ENCODE data around the gene TRAF3IP3.
A peak's percentile ranks its signal among the peaks of the same experiment; 100 is the strongest.

The TRAF3IP3 gene

DNA sequence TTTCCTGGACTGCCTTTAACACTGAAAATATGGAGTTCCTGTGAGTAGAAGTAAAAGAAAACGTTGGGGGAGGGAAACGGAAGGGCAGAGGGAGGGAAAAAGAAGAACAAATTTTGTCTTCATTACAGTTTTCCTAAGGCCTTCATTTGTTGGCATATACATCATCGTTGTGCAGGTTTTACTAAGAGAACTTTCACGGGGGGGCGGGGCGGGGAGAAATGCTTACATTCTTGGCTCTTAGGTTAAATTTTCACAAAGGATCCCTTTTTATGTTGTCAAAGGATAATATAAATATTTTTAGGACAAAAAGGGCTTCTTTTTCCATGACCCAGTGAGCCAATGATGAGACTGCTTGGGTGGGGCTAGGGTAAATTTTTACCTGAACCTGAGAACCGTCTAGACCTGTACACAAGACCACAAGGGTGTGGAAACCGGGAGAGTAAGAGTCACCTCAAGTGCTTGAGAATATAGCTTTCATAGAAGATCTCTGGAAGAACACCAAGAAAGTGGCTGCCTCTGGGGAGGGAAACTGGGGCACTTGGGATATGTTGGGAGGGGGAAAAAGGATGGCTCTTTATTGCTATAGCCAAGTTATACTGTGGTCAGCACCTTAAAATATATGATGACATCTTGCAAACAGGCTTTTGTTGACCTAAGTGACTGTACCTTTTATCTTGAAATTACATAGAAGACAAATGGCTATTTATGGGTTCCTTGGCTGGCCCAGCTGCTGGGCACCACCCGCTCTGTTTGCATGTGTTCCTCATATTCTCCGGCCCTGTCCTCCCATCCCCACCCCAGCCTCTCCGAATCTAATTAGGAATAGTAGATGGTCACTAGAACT, 70.0 kb downstream of the TRAF3IP3 start:
- no peak for DNase-seq

DNA sequence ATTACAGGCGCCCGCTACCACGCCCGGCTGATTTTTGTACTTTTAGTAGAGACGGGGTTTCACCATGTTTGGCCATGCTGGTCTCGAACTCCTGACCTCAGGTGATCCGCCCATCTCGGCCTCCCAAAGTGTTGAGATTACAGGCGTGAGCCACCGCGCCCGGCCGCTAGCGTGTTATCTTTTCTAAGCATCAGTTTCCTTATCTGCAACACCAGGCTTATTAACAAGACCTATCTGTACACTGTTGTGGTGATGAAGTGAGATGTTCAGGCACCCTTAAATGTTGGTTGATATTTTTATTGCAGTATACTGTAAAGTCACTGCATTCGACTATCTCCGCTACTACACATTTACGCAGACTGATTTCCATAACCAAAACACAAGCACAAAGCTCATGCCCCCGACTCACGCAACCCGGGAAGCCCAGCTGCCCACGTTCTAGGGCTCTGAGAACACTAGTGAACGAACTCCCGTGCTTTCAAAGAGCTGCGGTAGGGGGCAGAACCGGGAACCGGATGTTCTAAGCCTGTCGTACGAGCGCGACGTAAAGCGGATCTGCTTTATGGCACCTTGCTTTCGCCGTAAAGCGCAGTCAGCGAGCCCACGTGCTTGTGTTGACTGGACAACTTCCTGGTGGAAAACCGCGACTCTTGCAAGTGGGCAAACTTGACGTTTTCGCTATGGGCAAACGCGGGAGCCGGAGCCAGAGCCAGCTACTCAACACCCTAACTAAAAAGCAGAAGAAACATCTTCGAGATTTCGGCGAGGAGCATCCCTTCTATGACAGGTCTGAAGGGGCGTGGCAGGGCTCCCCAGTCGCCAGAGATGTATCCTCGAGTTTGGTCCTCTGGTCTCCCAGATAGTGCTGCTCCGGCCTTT, 71.8 kb downstream of the TRAF3IP3 start, which contains the start of gene UTP25:
UTP25 (plus strand) TSS at position 589 of the 879 bp plus-strand sequence; CDS start at position 681, 92 bp downstream.
- DNase-seq = peak; percentile 49 to 93 (median 81)

DNA sequence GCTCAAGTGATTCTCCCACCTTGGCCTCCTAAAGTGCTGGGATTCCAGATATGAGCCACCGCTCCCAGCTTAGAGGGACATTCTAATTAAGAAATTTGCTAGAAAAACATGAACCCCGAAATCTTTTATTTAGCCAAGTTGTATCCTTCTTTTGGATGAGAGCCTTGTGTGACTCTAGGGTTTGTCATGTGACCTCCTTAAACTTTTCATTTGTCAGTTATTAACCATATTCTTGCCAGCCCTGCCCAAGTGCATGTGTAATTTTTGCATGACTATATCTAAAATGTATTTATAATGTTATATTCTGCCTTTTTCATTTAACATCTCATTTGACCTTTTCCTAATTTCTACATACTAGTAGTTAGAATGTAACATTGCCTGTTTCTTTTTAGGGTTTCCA, 73.9 kb downstream of the TRAF3IP3 start:
- no peak for DNase-seq

DNA sequence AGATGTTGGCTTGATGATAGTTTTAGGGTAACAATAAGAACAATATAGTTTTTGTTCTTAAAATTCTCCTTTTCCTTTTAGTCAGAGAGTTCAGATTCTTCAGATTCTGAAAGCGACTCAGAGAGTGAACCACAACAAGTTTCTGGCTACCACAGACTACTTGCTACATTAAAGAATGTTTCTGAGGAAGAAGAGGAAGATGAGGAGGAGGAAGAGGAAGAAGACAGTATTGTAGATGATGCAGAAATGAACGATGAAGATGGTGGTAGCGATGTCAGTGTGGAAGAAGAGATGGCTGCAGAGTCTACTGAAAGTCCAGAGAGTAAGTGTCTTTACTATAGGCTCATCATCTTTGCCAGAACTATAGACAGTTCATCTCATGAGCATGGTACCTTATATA, 74.9 kb downstream of the TRAF3IP3 start:
- DNase-seq = no peak

DNA sequence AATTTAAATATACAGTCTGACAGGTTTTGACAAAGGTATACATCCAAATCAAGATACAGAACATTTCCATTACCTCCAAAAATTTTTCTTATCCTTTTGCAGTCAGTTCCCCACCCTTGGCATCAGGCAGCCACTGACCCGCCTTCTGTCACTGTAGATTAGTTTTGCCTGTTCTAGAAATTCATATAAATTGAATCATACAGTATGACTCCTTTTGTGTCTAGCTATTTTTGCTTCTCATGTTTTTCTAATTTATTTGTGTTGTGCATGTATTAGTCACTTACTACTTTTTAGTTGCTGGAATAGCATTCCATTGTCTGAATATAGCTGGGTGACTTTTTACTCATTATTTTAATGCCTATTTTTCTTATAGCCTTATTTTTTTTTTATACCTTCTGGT, 75.8 kb downstream of the TRAF3IP3 start:
- DNase-seq = no peak

Data from hypothalamus (tissue), 51 donors.